Glutamatergic neuron (in vitro differentiated cells): ENCODE results near the gene MXRA8. TPM values are rescaled to one million over a fixed set of nuclear protein-coding genes. Genes with fewer than 3 reads are reported as not detected.
"Not testable (repeated sequence)": the region's sequence is repeated elsewhere in the genome, so short reads cannot be mapped to it uniquely, and the experiment has no call there.

Experiments
- DNase-seq: peaks from one replicate; pipeline ENCODE4 v3.0.0; 2022
- H3K27ac Mint-ChIP-seq: one replicate; pipeline ENCODE4 v1.8.0; 2020; ENCODE audit warnings: mild to moderate bottlenecking, mixed read lengths, inconsistent platforms; ENCODE audit not compliant: unreplicated experiment
- H3K27me3 Mint-ChIP-seq: one replicate; pipeline ENCODE4 v1.8.0; 2020; ENCODE audit warnings: mild to moderate bottlenecking, moderate library complexity, mixed read lengths, inconsistent platforms; ENCODE audit not compliant: unreplicated experiment
- H3K36me3 Mint-ChIP-seq: one replicate; pipeline ENCODE4 v1.8.0; 2020; ENCODE audit warnings: mild to moderate bottlenecking, mixed read lengths, inconsistent platforms; ENCODE audit not compliant: unreplicated experiment
- H3K4me1 Mint-ChIP-seq: one replicate; pipeline ENCODE4 v1.8.0; 2020; ENCODE audit warnings: mild to moderate bottlenecking, low read depth, mixed read lengths, inconsistent platforms; ENCODE audit not compliant: unreplicated experiment
- H3K4me3 Mint-ChIP-seq: one replicate; pipeline ENCODE4 v1.8.0; 2020; ENCODE audit warnings: mild to moderate bottlenecking, mixed read lengths, inconsistent platforms; ENCODE audit not compliant: unreplicated experiment
- H3K9me3 Mint-ChIP-seq: one replicate; pipeline ENCODE4 v1.8.0; 2020; ENCODE audit warnings: mild to moderate bottlenecking, moderate library complexity, mixed read lengths, inconsistent platforms; ENCODE audit not compliant: unreplicated experiment
- CTCF ChIP-seq: fragments of 200-600 bp; sonication (generic); IDR thresholded peaks from one replicate; pipeline ENCODE4 v1.5.0; 2021; ENCODE audit not compliant: partially characterized antibody, unreplicated experiment
- total RNA-seq: library from RNA; stranded (reverse); fragmentation: NEBNext Ultra II Directional; extraction: Animal tissue kit (Norgen Biotek cat#: 25700); gene quantifications from one replicate; pipeline ENCODE4 v1.2.1, GENCODE V29; 2021; ENCODE audit not compliant: unreplicated experiment

The MXRA8 gene
- total RNA-seq, 1 donor from 2014 or later, result 7.7 TPM

GRCh38 chr1:1371746-1372711 is 13.7 kb upstream of the MXRA8 start:
- H3K4me3 Mint-ChIP-seq, result peak overlapping the region; percentile 15
- H3K4me1 Mint-ChIP-seq, result no peaks in the 10 kb centered on the region
- H3K27ac Mint-ChIP-seq, result no peak overlapping the region
- H3K36me3 Mint-ChIP-seq, result no peaks in the 10 kb centered on the region
- H3K9me3 Mint-ChIP-seq, result peaks cover 2% of the 10 kb centered on the region
- H3K27me3 Mint-ChIP-seq, result no peaks in the 10 kb centered on the region
- peak; percentile 97 for TF ChIP-seq CTCF
- DNase-seq, result peak; percentile 89

- H3K4me1 Mint-ChIP-seq, result no peaks in the 10 kb centered on the region
- H3K27me3 Mint-ChIP-seq, result no peaks in the 10 kb centered on the region
- DNase-seq, result no peak
- no peak overlapping the region for H3K4me3 Mint-ChIP-seq
- no peaks in the 10 kb centered on the region for H3K36me3 Mint-ChIP-seq
- H3K27ac Mint-ChIP-seq, result no peak overlapping the region
- TF ChIP-seq CTCF, result no peak
- H3K9me3 Mint-ChIP-seq, result peaks cover 2% of the 10 kb centered on the region
These were observed 13.0 kb upstream of the MXRA8 start for GRCh38 chr1:1371364-1371745.

DNA sequence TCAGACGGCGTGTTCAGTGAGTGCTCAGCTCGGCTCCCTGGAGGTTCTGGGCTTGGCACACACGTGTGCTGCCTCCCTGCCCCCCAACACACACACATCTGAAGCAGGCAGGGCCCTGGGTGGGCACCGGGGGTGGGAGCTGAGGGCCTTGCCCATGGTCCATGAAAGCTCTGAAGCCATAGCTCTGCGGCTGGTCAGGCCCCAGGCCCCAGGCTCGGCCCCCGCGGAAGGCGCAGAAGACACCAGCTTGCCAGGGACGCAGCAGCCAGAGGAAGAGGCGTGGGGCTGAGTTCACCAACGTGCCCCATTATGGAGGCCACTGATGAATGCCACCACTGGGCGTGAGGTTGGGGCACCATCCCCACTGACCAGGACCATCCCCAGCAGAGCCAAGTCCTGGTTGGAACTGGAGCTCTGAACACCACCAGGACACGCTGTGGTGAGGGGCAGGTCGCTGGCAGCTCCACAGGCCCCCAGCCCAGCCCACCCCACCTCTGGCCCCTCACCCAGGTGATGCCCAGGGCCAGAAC is 12.5 kb upstream of the MXRA8 start:
- H3K27ac Mint-ChIP-seq, result no peak overlapping the region
- H3K27me3 Mint-ChIP-seq, result no peaks in the 10 kb centered on the region
- H3K36me3 Mint-ChIP-seq, result no peaks in the 10 kb centered on the region
- H3K4me1 Mint-ChIP-seq, result no peaks in the 10 kb centered on the region
- DNase-seq, result no peak
- no peak overlapping the region for H3K4me3 Mint-ChIP-seq
- peaks cover 2% of the 10 kb centered on the region for H3K9me3 Mint-ChIP-seq
- no peak for TF ChIP-seq CTCF

DNA sequence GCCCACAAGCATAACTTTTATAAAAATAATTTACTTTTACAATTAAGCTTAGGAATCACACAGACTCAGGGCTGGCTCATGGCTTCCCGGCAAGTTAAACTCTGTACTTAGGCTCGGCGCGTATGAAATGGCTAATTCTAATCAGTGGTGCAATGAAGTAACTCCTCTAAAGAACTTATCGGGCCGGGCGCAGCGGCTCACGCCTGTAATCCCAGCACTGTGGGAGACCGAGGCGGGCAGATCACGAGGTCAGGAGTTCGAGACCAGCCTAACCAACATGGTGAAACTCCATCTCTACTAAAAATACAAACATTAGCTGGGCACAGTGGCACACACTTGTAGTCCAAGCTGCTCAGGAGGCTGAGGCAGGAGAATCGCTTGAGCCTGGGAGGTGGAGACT is 11.7 kb upstream of the MXRA8 start:
- H3K36me3 Mint-ChIP-seq, H3K4me1 Mint-ChIP-seq, H3K4me3 Mint-ChIP-seq, DNase-seq, H3K27me3 Mint-ChIP-seq, H3K27ac Mint-ChIP-seq, H3K9me3 Mint-ChIP-seq: not testable (repeated sequence)

DNA sequence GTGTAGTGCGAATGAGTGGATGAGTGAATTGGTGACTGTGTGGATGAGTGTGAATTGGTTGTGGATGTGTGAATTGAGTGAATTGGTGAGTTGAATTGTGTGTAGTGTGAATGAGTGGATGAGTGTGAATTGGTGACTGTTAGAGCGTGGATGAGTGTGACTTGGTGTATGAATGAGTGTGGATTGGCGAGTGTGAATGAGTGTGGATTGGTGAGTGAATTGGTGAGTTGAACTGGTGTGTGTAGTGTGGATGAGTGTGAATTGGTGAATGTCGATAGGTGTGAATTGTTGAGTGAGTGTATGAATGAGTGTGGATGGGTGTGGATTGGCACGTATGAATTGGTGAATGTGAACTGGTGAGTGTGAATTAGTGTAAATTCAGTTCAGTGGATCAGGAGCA is 9.0 kb upstream of the MXRA8 start:
- Mint-ChIP-seq H3K4me3 (no peak overlapping the region), H3K4me1 (peaks cover under 1% of the 10 kb centered on the region), H3K36me3 (no peaks in the 10 kb centered on the region), H3K27me3 (no peaks in the 10 kb centered on the region), H3K9me3 (peaks cover 2% of the 10 kb centered on the region), H3K27ac (no peak overlapping the region)
- DNase-seq, result no peak
- TF ChIP-seq CTCF, result no peak
